ENCODE results near the gene SERGEF. TPM values are rescaled to one million over a fixed set of nuclear protein-coding genes. Genes with fewer than 3 reads are reported as not detected.

SERGEF gene
- total RNA-seq, 1 donor from 2014 or later: 27.0 TPM

DNA sequence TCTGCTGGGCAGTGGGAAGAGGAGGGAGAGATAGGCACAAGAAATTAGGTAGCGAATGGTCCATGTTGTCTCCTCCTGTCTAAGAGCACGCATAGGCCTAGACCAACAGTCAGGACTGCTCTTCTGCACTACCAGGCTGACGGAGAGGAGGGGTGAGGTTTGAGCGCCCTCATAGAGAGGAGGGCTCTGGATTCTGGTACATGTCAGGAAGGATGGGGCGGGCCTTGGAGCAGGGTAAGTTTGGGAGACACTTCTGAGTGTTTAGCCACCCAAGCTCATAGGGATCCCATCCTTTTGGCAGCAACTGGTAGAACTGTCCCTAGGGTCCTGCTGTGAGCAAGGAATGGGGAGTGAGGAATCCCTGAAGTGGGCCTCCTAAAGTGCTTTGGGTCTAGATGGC, 217.9 kb downstream of the SERGEF start:
- DNase-seq (ENCODE audit: low read depth): no peak

DNA sequence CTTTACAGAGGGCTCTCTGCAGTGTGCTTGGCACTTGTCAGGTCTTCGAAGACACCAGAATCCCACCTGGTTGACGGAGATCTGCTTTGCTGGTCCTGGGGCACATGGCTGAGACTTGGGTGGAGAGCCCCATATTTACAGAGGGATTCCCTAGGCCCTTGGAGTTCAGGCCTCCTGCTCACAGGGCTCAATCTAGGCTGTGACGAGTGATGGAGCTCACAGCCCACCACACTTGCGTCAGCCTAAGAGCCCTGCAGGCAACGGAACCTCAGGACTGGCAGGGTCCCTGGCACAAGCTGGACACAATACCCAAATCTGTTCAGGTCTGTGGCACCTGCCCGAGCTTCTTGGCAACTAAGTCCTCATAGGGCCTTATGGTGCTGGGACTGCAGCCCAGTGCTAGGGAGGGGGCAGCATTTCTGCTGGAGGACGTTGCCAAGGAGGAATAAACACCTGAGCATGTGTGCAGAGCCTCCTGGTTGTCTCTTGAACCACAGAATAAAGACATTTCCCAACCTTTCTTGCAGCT, 219.1 kb downstream of the SERGEF start:
- TF ChIP-seq, protein P1, sequence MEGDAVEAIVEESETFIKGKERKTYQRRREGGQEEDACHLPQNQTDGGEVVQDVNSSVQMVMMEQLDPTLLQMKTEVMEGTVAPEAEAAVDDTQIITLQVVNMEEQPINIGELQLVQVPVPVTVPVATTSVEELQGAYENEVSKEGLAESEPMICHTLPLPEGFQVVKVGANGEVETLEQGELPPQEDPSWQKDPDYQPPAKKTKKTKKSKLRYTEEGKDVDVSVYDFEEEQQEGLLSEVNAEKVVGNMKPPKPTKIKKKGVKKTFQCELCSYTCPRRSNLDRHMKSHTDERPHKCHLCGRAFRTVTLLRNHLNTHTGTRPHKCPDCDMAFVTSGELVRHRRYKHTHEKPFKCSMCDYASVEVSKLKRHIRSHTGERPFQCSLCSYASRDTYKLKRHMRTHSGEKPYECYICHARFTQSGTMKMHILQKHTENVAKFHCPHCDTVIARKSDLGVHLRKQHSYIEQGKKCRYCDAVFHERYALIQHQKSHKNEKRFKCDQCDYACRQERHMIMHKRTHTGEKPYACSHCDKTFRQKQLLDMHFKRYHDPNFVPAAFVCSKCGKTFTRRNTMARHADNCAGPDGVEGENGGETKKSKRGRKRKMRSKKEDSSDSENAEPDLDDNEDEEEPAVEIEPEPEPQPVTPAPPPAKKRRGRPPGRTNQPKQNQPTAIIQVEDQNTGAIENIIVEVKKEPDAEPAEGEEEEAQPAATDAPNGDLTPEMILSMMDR (IDR thresholded peaks at IDR 0.05; ENCODE audit: insufficient read depth, low read length, poor library complexity, severe bottlenecking): no peak
- no peaks in the 10 kb centered on the region for H3K36me3 ChIP-seq (ENCODE audit: control insufficient read depth, insufficient read depth, low read length)
- no peak for DNase-seq (ENCODE audit: low read depth)
- H3K27me3 ChIP-seq (ENCODE audit: control insufficient read depth, insufficient read depth, low read length): no peaks in the 10 kb centered on the region
- no peak overlapping the region for H3K4me3 ChIP-seq (ENCODE audit: low read depth, low read length)

More for the DNA sequence above, 217.9 kb downstream of the SERGEF start:
- TF ChIP-seq, protein P1 (IDR thresholded peaks at IDR 0.05; ENCODE audit: insufficient read depth, low read length, poor library complexity, severe bottlenecking): no peak
- Histone ChIP-seq H3K36me3 (ENCODE audit: control insufficient read depth, insufficient read depth, low read length) (no peaks in the 10 kb centered on the region), H3K4me3 (ENCODE audit: low read depth, low read length) (no peak overlapping the region), H3K27me3 (ENCODE audit: control insufficient read depth, insufficient read depth, low read length) (no peaks in the 10 kb centered on the region)

DNA sequence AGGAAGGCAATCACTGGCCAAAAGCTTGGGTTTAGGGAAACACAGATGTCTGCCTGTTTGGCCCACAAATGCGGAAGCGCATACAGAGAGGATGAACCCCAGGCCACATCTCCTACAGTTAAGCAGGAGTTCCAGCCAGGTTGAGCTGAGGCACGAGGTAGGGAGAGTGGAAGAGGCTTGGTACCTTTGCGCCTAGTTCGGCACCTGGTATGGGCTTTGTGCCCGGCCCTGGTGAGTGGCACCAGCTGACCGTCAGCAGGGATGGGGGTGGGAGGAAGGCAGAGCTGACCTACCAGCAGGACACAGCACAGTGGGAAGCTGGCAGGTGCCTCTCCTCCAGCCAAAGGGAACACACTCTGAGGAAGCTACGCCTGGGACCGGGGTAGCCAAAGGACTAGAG, 220.7 kb downstream of the SERGEF start:
- no peak for DNase-seq (ENCODE audit: low read depth)
- no peaks in the 10 kb centered on the region for H3K36me3 ChIP-seq (ENCODE audit: control insufficient read depth, insufficient read depth, low read length)
- no peaks in the 10 kb centered on the region for H3K27me3 ChIP-seq (ENCODE audit: control insufficient read depth, insufficient read depth, low read length)
- TF ChIP-seq, protein P1 (IDR thresholded peaks at IDR 0.05; ENCODE audit: insufficient read depth, low read length, poor library complexity, severe bottlenecking): no peak
- no peak overlapping the region for H3K4me3 ChIP-seq (ENCODE audit: low read depth, low read length)

DNA sequence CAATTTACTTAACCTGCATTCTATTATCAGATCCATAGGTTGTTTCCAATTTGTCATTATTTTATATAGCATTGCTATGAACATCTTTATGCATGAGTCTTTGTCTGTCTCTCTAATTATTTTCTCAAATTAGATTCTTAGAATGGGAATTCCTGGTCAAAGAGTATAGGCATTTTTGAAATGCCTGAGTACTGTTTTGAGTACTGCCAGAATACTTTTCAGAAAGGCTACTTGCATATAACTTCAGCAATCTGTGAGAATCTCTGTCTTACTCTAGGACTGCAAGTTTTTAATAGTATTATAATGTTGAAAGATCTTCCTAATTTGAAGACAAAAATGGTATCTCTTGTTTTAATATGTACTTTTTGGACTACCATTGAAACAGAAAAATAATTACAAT, 221.7 kb downstream of the SERGEF start:
- H3K27me3 ChIP-seq (ENCODE audit: control insufficient read depth, insufficient read depth, low read length): no peaks in the 10 kb centered on the region
- no peak overlapping the region for H3K4me3 ChIP-seq (ENCODE audit: low read depth, low read length)
- no peak for DNase-seq (ENCODE audit: low read depth)
- H3K36me3 ChIP-seq (ENCODE audit: control insufficient read depth, insufficient read depth, low read length): no peaks in the 10 kb centered on the region
- TF ChIP-seq, protein P1 (IDR thresholded peaks at IDR 0.05; ENCODE audit: insufficient read depth, low read length, poor library complexity, severe bottlenecking): no peak

DNA sequence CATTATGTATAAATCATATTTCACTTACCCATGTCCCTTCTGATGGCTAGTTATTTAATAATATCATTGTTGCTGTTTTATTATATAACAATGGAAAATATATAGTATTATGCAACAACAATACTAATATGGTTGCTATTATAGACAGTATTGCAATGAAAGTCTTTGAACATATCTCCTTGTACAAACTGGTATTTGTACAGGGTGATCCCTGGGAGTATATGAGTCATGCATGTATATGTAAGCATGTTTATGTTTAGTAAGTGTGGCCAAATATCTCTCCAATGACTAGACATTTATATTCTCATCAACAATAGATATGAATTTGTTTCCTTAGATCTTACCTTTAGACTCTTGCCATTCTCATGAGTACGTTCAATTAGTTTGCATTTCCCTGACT, 222.4 kb downstream of the SERGEF start:
- H3K4me3 ChIP-seq (ENCODE audit: low read depth, low read length): no peak overlapping the region
- no peaks in the 10 kb centered on the region for H3K36me3 ChIP-seq (ENCODE audit: control insufficient read depth, insufficient read depth, low read length)
- TF ChIP-seq, protein P1 (IDR thresholded peaks at IDR 0.05; ENCODE audit: insufficient read depth, low read length, poor library complexity, severe bottlenecking): no peak
- DNase-seq (ENCODE audit: low read depth): no peak
- no peaks in the 10 kb centered on the region for H3K27me3 ChIP-seq (ENCODE audit: control insufficient read depth, insufficient read depth, low read length)

DNA sequence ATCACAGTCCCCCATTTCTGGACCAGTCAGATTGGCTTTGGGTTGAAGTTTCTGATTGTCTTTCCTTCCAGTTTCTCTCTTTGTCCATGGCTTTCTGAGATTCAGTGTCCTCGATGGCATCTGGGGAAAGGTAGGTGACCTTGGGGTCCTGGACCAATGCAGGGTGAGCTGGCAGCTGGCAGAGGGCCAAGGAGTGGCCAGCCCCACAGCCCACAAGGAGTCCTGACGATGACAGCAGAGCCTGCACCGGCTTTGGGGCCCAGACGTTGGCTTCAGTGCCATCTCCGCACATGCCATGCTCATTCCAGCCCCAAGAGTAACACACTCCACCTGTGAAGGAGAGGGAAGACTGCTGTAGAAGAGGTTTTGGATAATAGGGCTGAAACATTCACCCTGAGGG, 224.8 kb downstream of the SERGEF start:
- DNase-seq (ENCODE audit: low read depth): no peak
- H3K36me3 ChIP-seq (ENCODE audit: control insufficient read depth, insufficient read depth, low read length): no peaks in the 10 kb centered on the region
- H3K27me3 ChIP-seq (ENCODE audit: control insufficient read depth, insufficient read depth, low read length): no peaks in the 10 kb centered on the region
- no peak overlapping the region for H3K4me3 ChIP-seq (ENCODE audit: low read depth, low read length)
- TF ChIP-seq, protein P1 (IDR thresholded peaks at IDR 0.05; ENCODE audit: insufficient read depth, low read length, poor library complexity, severe bottlenecking): no peak
